Panc1 (cell line): ENCODE data around the gene HNRNPLL. TPM values are rescaled to one million over a fixed set of nuclear protein-coding genes. Genes with fewer than 3 reads are reported as not detected.

ENCODE experiments used
- ATAC-seq: fragments of 200-7000 bp; cut with Tn5 transposase; 2 replicates; pipeline ENCODE4 v1.9.1; 2020; ENCODE audit warnings: mild to moderate bottlenecking, moderate library complexity
- BruUV-seq: library from RNA; stranded (reverse); fragments of 400-500 nt; replicated peaks from 2 replicates; lab custom pipeline; 2021; lab: Mats Ljungman, UMichigan
- CTCF ChIA-PET: fragments of 300-600 bp; sonication (Branson Sonifier 250); formaldehyde crosslinking; loops from one replicate; lab custom pipeline; 2022; ENCODE audit warnings: antibody characterized with exemption; lab: Charles Lee
- POLR2A ChIA-PET: fragments of 300-600 bp; sonication (Branson Sonifier 250); formaldehyde crosslinking; loops from one replicate; lab custom pipeline; 2022; ENCODE audit warnings: antibody characterized with exemption; lab: Charles Lee
- DNase-seq: peaks from one replicate; pipeline ENCODE4 v3.0.0-alpha.2; 2010; ENCODE audit warnings: low read depth, low spot score
- H3K27ac ChIP-seq: 2 replicates; pipeline ENCODE4 v1.5.1; 2011; ENCODE audit warnings: mild to moderate bottlenecking, low read length, inconsistent platforms
- H3K27me3 ChIP-seq: fragments of 200-500 bp; sonication (Bioruptor generic); 2 replicates; pipeline ENCODE4 v1.6.0; 2014; ENCODE audit warnings: low read length, inconsistent platforms; ENCODE audit not compliant: control insufficient read depth, insufficient read depth
- H3K36me3 ChIP-seq: fragments of 200-500 bp; sonication (Bioruptor generic); 2 replicates; pipeline ENCODE4 v1.5.1; 2014; ENCODE audit warnings: inconsistent platforms, mild to moderate bottlenecking, low read length, moderate library complexity; ENCODE audit not compliant: control insufficient read depth, insufficient read depth
- H3K4me1 ChIP-seq: 2 replicates; pipeline ENCODE4 v1.5.1; 2011; ENCODE audit warnings: inconsistent platforms, mild to moderate bottlenecking, low read length, moderate library complexity; ENCODE audit not compliant: control insufficient read depth, insufficient read depth
- H3K4me3 ChIP-seq, 2 experiments: 2 replicates each; pipeline ENCODE4 v1.5.1; 2011 to 2012; ENCODE audit warnings: low read depth in 2 of 2, low read length in 2 of 2, mild to moderate bottlenecking in 2 of 2, inconsistent platforms in 1 of 2, moderate library complexity in 1 of 2
- H3K9me3 ChIP-seq: fragments of 200-500 bp; sonication (Bioruptor generic); 2 replicates; pipeline ENCODE4 v1.5.1; 2014; ENCODE audit warnings: low read depth, mild to moderate bottlenecking, inconsistent platforms, low read length, moderate library complexity; ENCODE audit not compliant: control insufficient read depth, insufficient read depth
- CTCF ChIP-seq: fragments of 450-650 bp; IDR thresholded peaks from 2 replicates; pipeline ENCODE4 v1.5.1; 2017; ENCODE audit warnings: mild to moderate bottlenecking
- POLR2AphosphoS5 ChIP-seq: IDR thresholded peaks from 2 replicates; pipeline ENCODE4 v1.6.1; 2012; ENCODE audit warnings: mild to moderate bottlenecking, low read depth, low read length, moderate library complexity
- REST ChIP-seq, 2 experiments: IDR thresholded peaks; 2 replicates each; pipeline ENCODE4 v1.6.1; 2011 to 2012; ENCODE audit warnings: low read depth in 2 of 2, control low read depth in 1 of 2, low read length in 1 of 2, mild to moderate bottlenecking in 1 of 2, moderate library complexity in 1 of 2; ENCODE audit not compliant: insufficient read depth in 1 of 2
- SIN3A ChIP-seq: IDR thresholded peaks from 2 replicates; pipeline ENCODE4 v1.6.1; 2012; ENCODE audit warnings: low read depth, mild to moderate bottlenecking, low read length, moderate library complexity, borderline replicate concordance; ENCODE audit not compliant: insufficient read depth
- TCF7L2 ChIP-seq: IDR thresholded peaks from 2 replicates; pipeline ENCODE4 v1.6.1; 2011; ENCODE audit warnings: mild to moderate bottlenecking, low read depth, low read length, inconsistent platforms
- in situ Hi-C: cut with HindIII; loops from 2 replicates; pipeline ENCODE4 v1.10.0; 2016; ENCODE audit warnings: low sequenced_read_pairs, low pct_unique_long_range_greater_than_20kb
- intact Hi-C: fragments of 100-400 bp; cut with micrococcal nuclease; formaldehyde crosslinking; loops from one replicate; pipeline ENCODE4 v1.10.0; 2022; ENCODE audit not compliant: unreplicated experiment
- total RNA-seq: library from RNA; stranded (reverse); gene quantifications from one replicate; pipeline ENCODE4 v1.2.1, GENCODE V29; 2021; ENCODE audit not compliant: unreplicated experiment

Gene HNRNPLL
- total RNA-seq, 1 experiment from 2014 or later: 69.8 TPM

GRCh38 chr2:38521835-38522234, 80.9 kb downstream of the HNRNPLL start:
- no peaks in the 10 kb centered on the region for H3K4me1 ChIP-seq
- H3K27ac ChIP-seq: no peak overlapping the region
- no peaks in the 10 kb centered on the region for H3K27me3 ChIP-seq
- H3K4me3 ChIP-seq: no peak overlapping the region
- no peaks in the 10 kb centered on the region for H3K36me3 ChIP-seq
- ChIA-PET POLR2A (interaction anchor here (0.6 kb wide), 1 partner anchor 283 kb away, joined by 3 read pairs; no protein-coding TSS in a partner anchor), CTCF (interaction anchor here (0.6 kb wide), 1 partner anchor 645 kb away, joined by 12 read pairs; no protein-coding TSS in a partner anchor)
- no peak for ATAC-seq
- no peak for DNase-seq
- H3K9me3 ChIP-seq: no peaks in the 10 kb centered on the region
- in situ Hi-C loops: no loop called here
- BruUV-seq: no TSS peak
- intact Hi-C loops: no loop called here
- TF ChIP-seq POLR2AphosphoS5 (no peak), REST (IDR thresholded peaks at IDR 0.05; ENCODE audit: insufficient read depth in 1 of 2, low read depth in 2 of 2, low read length in 1 of 2) (no peak), TCF7L2 (no peak), SIN3A (no peak), CTCF (no peak)

GRCh38 chr2:38517284-38517683, 85.4 kb downstream of the HNRNPLL start:
- Histone ChIP-seq H3K4me1 (peaks cover 5% of the 10 kb centered on the region; the same call in 1 of the 2 replicates), H3K9me3 (no peaks in the 10 kb centered on the region), H3K36me3 (no peaks in the 10 kb centered on the region), H3K27me3 (no peaks in the 10 kb centered on the region), H3K27ac (no peak overlapping the region), H3K4me3 (no peak overlapping the region)
- TF ChIP-seq CTCF (no peak), TCF7L2 (no peak), POLR2AphosphoS5 (no peak)
- in situ Hi-C loops (no loop called here), intact Hi-C loops (no loop called here)
- ChIA-PET POLR2A (no interaction called here), CTCF (no interaction called here)
- ATAC-seq: no peak
- BruUV-seq: no TSS peak
- no peak for DNase-seq
